Keratinocyte (primary cell): Measurements from ENCODE around the gene SIMC1. TPM values are rescaled to one million over a fixed set of nuclear protein-coding genes. Genes with fewer than 3 reads are reported as not detected.
A peak's percentile ranks its signal among the peaks of the same experiment; 100 is the strongest.
"Not testable (repeated sequence)": the region's sequence is repeated elsewhere in the genome, so short reads cannot be mapped to it uniquely, and the experiment has no call there.

Source experiments
- DNase-seq: peaks from one replicate; pipeline ENCODE4 v3.0.0-alpha.2; 2011; ENCODE audit warnings: low read depth, missing footprints, low spot score
- FAIRE-seq: peaks from 2 replicates; lab custom pipeline; 2011; peaks lifted over from hg19 to GRCh38; lab: Jason Lieb, UNC
- H2AFZ ChIP-seq: 2 replicates; pipeline ENCODE4 v1.6.0; 2012; ENCODE audit warnings: low read length, control low read depth, inconsistent platforms; ENCODE audit not compliant: control insufficient read depth
- H3K27ac ChIP-seq: 2 replicates; pipeline ENCODE4 v1.5.1; 2011; ENCODE audit warnings: low read length; ENCODE audit not compliant: control insufficient read depth, insufficient read depth
- H3K27me3 ChIP-seq: 3 replicates; pipeline ENCODE4 v1.6.0; 2011; ENCODE audit warnings: low read length; ENCODE audit not compliant: control insufficient read depth, insufficient read depth; ENCODE audit errors: extremely low read depth
- H3K36me3 ChIP-seq, 2 experiments: 2 replicates in 1 of 2; 3 replicates in 1 of 2; pipeline ENCODE4 v1.5.1; 2011; ENCODE audit warnings: low read length in 2 of 2, mild to moderate bottlenecking in 1 of 2; ENCODE audit not compliant: control insufficient read depth in 2 of 2, insufficient read depth in 2 of 2; ENCODE audit errors: extremely low read depth in 1 of 2
- H3K4me1 ChIP-seq: 3 replicates; pipeline ENCODE4 v1.5.1; 2011; ENCODE audit warnings: low read length; ENCODE audit not compliant: control insufficient read depth, insufficient read depth; ENCODE audit errors: extremely low read depth
- H3K4me2 ChIP-seq: 3 replicates; pipeline ENCODE4 v1.6.0; 2011; ENCODE audit warnings: low read depth, low read length; ENCODE audit not compliant: control insufficient read depth, insufficient read depth; ENCODE audit errors: extremely low read depth
- H3K4me3 ChIP-seq, 3 experiments: fragments of 200-600 bp in 1 of 3; sonication (generic) in 1 of 3; 2 replicates in 2 of 3; 3 replicates in 1 of 3; pipeline ENCODE4 v1.5.1; 2011 to 2016; ENCODE audit warnings: low read length in 3 of 3, mild to moderate bottlenecking in 3 of 3, control low read depth in 2 of 3, inconsistent platforms in 1 of 3, low read depth in 1 of 3, mixed read lengths in 1 of 3, mixed run types in 1 of 3, moderate library complexity in 1 of 3; ENCODE audit not compliant: control insufficient read depth in 2 of 3, insufficient read depth in 2 of 3; ENCODE audit errors: extremely low read depth in 1 of 3
- H3K79me2 ChIP-seq: 2 replicates; pipeline ENCODE4 v1.6.0; 2012; ENCODE audit warnings: low read length; ENCODE audit not compliant: control insufficient read depth, insufficient read depth
- H3K9ac ChIP-seq: 3 replicates; pipeline ENCODE4 v1.6.0; 2011; ENCODE audit warnings: low read length; ENCODE audit not compliant: control insufficient read depth, insufficient read depth; ENCODE audit errors: extremely low read depth
- H3K9me1 ChIP-seq: 3 replicates; pipeline ENCODE4 v1.6.0; 2011; ENCODE audit warnings: low read length; ENCODE audit not compliant: control insufficient read depth, insufficient read depth; ENCODE audit errors: extremely low read depth
- H3K9me3 ChIP-seq: 2 replicates; pipeline ENCODE4 v1.5.1; 2012; ENCODE audit warnings: low read depth, low read length; ENCODE audit not compliant: control insufficient read depth
- H4K20me1 ChIP-seq: 3 replicates; pipeline ENCODE4 v1.6.0; 2011; ENCODE audit warnings: low read length; ENCODE audit not compliant: control insufficient read depth, insufficient read depth; ENCODE audit errors: extremely low read depth
- EZH2 ChIP-seq: IDR thresholded peaks from one replicate; pipeline ENCODE4 v1.6.1; 2012; ENCODE audit warnings: inconsistent platforms, mild to moderate bottlenecking, low read length, moderate library complexity
- dilution Hi-C: fragments of 300-500 bp; cut with MboI; formaldehyde crosslinking; loops from one replicate; pipeline ENCODE4 v1.7.0; 2020; ENCODE audit warnings: low sequenced_read_pairs; ENCODE audit not compliant: extremely low pct_ligation_motif_present
- polyA plus RNA-seq, 5 experiments: library from polyadenylated mRNA; depleted of rRNA in 3 of 5; stranded (reverse) in 3 of 5; stranded (forward) in 1 of 5; unstranded in 1 of 5; fragments of >200 nt; gene quantifications; 1 replicate in 1 of 5; 2 replicates in 3 of 5; 3 replicates in 1 of 5; pipeline versions ENCODE4 v1.2.1 to v1.2.3, GENCODE V29; 2011 to 2012; ENCODE audit warnings: missing spikeins in 2 of 5, low read depth in 1 of 5, low replicate concordance in 1 of 5
- TF ChIP-seq, protein P1 (sequence below), 3 experiments: IDR thresholded peaks in 1 of 3; conservative IDR thresholded peaks in 1 of 3; optimal IDR thresholded peaks in 1 of 3; 2 replicates in 2 of 3; 3 replicates in 1 of 3; pipeline versions ENCODE3 to v1.5.1; 2011; ENCODE audit warnings: low read length in 3 of 3, mild to moderate bottlenecking in 3 of 3, moderate library complexity in 2 of 3, control low read depth in 1 of 3, inconsistent platforms in 1 of 3; ENCODE audit not compliant: insufficient read depth in 2 of 3; ENCODE audit errors: extremely low read depth in 1 of 3

Gene SIMC1
- polyA plus RNA-seq, 1 donor (not counting 4 experiments of a cell fraction or from before 2014, with no cell fraction given) = 5.2 TPM

DNA sequence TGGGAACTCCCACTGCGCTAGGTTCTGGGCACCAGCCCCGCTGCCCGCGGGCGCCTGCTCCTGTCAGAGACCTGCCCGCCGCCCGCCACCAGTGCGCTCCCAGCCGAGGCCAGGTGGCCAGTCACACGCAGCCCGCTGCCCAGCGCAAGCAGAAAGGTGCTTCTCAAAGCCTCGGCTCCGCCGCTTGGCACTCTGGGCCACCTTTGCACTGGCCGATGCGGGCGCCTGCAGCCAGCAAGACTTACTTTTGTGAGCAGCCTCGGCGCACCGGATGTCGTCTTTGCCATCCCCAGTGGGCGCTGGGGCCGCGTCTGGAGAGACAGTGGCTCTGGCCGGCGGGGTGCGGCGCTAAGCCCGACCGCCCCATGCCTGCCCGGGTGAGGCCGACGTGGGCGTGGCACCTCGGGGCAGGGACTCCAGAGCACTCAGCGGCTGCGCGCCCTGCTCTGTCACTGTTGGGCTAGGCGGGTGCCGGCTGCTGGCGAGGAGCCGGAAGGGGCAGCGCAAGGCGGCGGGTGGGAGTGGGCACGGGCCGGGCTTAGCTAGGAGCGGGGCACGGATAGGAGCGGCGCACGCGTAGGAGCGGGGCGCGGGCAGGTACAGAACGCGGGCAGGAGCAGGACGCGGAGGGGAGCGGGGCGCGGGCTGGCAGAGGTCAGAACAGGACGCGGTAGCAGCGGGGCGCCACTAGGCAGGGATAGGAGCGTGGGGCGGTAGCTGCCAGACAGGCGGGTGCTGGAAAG is 39.1 kb upstream of the SIMC1 start:
- H3K79me2 ChIP-seq, dilution Hi-C loops, H3K36me3 ChIP-seq, H4K20me1 ChIP-seq, H3K4me1 ChIP-seq, DNase-seq, H3K27ac ChIP-seq, H3K9me3 ChIP-seq, H3K9me1 ChIP-seq, H3K9ac ChIP-seq, H2AFZ ChIP-seq, FAIRE-seq: not testable (repeated sequence)
- Histone ChIP-seq H3K4me2 (peak overlapping the region; percentile 32), H3K4me3 (peak overlapping the region in 2 of 3 experiments; percentile 18 to 34), H3K27me3 (peaks cover 11% of the 10 kb centered on the region)

DNA sequence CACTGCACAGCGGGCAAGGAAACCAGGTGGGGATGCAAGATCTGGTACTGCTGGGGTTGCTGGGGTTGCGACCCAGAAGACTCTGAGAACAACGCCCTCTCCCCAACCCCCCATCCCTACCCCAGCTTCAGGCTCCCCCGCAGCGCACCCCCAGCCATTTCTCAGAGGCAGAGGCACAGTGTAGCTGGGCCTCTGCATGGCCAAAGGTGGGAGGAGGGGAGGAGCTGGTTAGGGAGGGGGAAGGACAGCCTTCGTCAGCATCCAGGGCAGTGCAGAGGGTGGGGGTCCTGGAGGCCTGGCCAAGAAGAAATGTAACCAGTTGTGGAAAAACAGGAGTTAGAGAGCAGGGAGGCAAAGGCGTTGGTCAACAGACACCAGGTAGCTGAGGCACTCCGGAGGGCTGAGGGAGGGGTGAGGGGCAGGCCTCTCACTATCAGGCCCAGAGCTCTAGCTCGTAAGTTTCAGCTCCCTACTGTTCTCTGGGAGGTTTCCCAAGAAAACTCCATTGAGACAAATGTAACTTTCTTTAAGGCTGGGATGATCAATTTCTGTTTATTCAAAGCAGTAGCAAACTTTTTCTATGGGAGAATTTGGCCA is 38.3 kb upstream of the SIMC1 start:
- H3K27me3 ChIP-seq, H3K9me1 ChIP-seq, FAIRE-seq, DNase-seq, H4K20me1 ChIP-seq, H3K4me1 ChIP-seq, H3K36me3 ChIP-seq, H3K4me2 ChIP-seq, H3K27ac ChIP-seq, dilution Hi-C loops, H3K9ac ChIP-seq, H3K79me2 ChIP-seq, H3K9me3 ChIP-seq, H2AFZ ChIP-seq: not testable (repeated sequence)
- H3K4me3 ChIP-seq = peak overlapping the region in 1 of 3 experiments; percentile 34

DNA sequence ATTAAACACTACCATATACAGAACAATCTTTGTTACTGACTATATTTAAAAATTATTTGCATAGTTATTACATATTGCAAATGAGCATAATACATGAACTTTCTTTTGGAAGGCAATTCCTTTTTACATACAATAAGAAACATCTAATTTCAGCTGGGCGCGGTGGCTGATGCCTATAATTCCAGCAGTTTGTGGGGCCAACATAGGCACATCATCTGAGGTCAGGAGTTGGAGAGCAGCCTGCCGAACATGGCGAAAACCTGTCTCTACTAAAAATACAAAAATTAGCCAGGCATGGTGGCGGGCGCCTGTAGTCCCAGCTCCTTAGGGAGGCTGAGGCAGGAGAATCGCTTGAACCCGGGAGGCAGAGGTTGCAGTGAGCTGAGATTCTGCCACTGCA is 36.4 kb upstream of the SIMC1 start:
- Histone ChIP-seq H3K27ac (no peak overlapping the region), H3K4me3 (no peak overlapping the region), H3K27me3 (peaks cover 7% of the 10 kb centered on the region), H4K20me1 (no peaks in the 10 kb centered on the region), H3K9me1 (no peaks in the 10 kb centered on the region), H3K36me3 (no peaks in the 10 kb centered on the region), H3K79me2 (no peaks in the 10 kb centered on the region), H2AFZ (no peak overlapping the region), H3K9me3 (no peaks in the 10 kb centered on the region), H3K9ac (no peak overlapping the region), H3K4me1 (no peaks in the 10 kb centered on the region), H3K4me2 (no peak overlapping the region)
- no peak for FAIRE-seq
- dilution Hi-C loops = no loop called here
- DNase-seq = no peak
- no peak for TF ChIP-seq EZH2
- TF ChIP-seq, protein P1, sequence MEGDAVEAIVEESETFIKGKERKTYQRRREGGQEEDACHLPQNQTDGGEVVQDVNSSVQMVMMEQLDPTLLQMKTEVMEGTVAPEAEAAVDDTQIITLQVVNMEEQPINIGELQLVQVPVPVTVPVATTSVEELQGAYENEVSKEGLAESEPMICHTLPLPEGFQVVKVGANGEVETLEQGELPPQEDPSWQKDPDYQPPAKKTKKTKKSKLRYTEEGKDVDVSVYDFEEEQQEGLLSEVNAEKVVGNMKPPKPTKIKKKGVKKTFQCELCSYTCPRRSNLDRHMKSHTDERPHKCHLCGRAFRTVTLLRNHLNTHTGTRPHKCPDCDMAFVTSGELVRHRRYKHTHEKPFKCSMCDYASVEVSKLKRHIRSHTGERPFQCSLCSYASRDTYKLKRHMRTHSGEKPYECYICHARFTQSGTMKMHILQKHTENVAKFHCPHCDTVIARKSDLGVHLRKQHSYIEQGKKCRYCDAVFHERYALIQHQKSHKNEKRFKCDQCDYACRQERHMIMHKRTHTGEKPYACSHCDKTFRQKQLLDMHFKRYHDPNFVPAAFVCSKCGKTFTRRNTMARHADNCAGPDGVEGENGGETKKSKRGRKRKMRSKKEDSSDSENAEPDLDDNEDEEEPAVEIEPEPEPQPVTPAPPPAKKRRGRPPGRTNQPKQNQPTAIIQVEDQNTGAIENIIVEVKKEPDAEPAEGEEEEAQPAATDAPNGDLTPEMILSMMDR (optimal IDR thresholded peaks at IDR 0.05 in 1 of 3, IDR thresholded peaks at IDR 0.05 in 1 of 3, conservative IDR thresholded peaks at IDR 0.05 in 1 of 3; ENCODE audit: extremely low read depth in 1 of 3, insufficient read depth in 2 of 3, low read length in 3 of 3) = no peak
